Chondrocyte (in vitro differentiated cells): ENCODE results near the gene TEKT3. TPM values are rescaled to one million over a fixed set of nuclear protein-coding genes. Genes with fewer than 3 reads are reported as not detected.

ENCODE experiments used
- DNase-seq: peaks from one replicate; pipeline ENCODE4 v3.0.0; 2021; ENCODE audit warnings: mixed read lengths, low spot score
- H3K27ac Mint-ChIP-seq: one replicate; pipeline ENCODE4 v1.8.0; 2021; ENCODE audit warnings: mild to moderate bottlenecking, moderate library complexity, mixed read lengths; ENCODE audit not compliant: unreplicated experiment
- H3K27me3 Mint-ChIP-seq: 2 replicates; pipeline ENCODE4 v1.8.0; 2021; ENCODE audit warnings: low read depth, mixed read lengths
- H3K36me3 Mint-ChIP-seq: 2 replicates; pipeline ENCODE4 v1.8.0; 2021; ENCODE audit warnings: low read depth, mixed read lengths
- H3K4me1 Mint-ChIP-seq: 2 replicates; pipeline ENCODE4 v1.8.0; 2021; ENCODE audit warnings: low read depth, mild to moderate bottlenecking, mixed read lengths
- H3K4me3 Mint-ChIP-seq: one replicate; pipeline ENCODE4 v1.8.0; 2021; ENCODE audit warnings: mild to moderate bottlenecking, moderate library complexity, mixed read lengths; ENCODE audit not compliant: unreplicated experiment
- H3K9me3 Mint-ChIP-seq: 2 replicates; pipeline ENCODE4 v1.8.0; 2021; ENCODE audit warnings: low read depth, mixed read lengths
- CTCF ChIP-seq: fragments of 200-600 bp; sonication (generic); IDR thresholded peaks from 2 replicates; pipeline ENCODE4 v1.5.0; 2021; ENCODE audit warnings: antibody characterized with exemption, mild to moderate bottlenecking, moderate library complexity
- total RNA-seq: library from RNA; stranded (reverse); gene quantifications from 3 replicates; pipeline ENCODE4 v1.2.1, GENCODE V29; 2021

The TEKT3 gene
- total RNA-seq, 1 donor from 2014 or later = 0.82 TPM

DNA sequence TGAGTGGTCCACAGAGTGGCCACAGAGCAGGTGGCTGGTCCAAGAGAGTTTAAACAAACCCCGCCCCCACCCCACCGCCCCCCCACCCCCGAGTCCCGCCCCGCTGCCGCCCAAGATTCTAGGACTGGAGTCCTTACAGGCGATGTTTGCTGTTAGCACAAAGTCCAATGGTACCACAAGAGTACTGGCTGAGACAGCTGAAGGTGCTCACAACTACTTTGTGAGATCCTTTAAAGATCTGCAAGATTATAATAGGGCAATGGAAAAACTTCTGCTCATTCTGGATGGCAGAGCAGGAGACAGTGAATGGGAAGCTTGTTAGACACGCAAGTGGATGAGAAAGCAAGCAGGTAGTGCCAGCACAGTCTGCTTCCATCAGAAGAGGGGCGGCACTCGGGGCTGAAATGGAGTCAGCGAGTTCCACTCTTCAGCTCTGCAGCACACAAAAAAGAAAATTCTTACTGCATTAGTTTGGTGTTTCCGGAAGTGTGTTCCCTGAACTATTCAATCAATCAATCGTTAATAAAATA lies 4.7 kb upstream of the TEKT3 start:
- Mint-ChIP-seq H3K4me1 (peaks cover 14% of the 10 kb centered on the region), H3K27ac (no peak overlapping the region), H3K9me3 (no peaks in the 10 kb centered on the region), H3K36me3 (no peaks in the 10 kb centered on the region), H3K4me3 (no peak overlapping the region), H3K27me3 (peaks cover 3% of the 10 kb centered on the region)
- no peak for TF ChIP-seq CTCF
- DNase-seq = no peak

DNA sequence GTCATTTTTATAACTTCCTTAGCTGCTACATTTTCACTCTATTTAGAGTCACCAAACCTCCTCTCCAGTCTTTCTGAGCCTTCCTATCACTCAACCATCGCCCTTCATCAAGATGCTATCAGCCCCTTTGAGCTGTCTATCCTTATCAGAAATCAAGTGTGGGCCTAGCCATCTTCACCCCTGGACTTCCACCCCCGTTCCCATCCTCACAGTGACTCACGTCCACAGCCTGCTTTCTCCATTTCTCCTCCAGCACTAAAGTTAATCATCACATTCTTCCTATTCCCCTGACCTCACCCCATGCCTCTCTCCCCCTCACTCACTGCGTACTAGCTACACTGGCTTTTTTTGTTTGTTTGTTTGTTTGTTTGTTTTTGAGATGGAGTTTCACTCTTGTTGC lies 2.4 kb upstream of the TEKT3 start:
- Mint-ChIP-seq H3K9me3 (no peaks in the 10 kb centered on the region), H3K36me3 (no peaks in the 10 kb centered on the region), H3K27me3 (peaks cover 3% of the 10 kb centered on the region), H3K4me1 (peaks cover 19% of the 10 kb centered on the region), H3K27ac (no peak overlapping the region), H3K4me3 (no peak overlapping the region)
- no peak for DNase-seq
- TF ChIP-seq CTCF = no peak

DNA sequence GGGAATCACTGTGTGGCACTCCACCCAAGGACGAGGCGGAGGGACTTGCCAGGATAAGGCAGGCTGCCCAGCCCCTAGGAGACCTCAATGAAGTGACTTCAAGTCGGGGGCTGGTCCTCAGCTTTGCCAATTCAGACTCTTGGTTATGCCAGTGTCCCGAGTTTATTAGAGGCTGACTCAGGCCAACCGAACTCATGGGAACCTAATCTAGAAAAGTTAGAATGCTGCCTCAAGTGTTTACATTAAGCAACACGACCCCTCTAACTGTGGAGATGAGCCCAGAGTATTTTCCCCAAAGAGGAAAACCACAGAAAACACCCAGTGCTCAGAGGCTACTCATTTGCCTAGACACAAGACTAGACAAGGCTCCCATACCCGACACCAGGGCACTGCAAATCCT lies 1.1 kb upstream of the TEKT3 start:
- H3K4me1 Mint-ChIP-seq = peaks cover 14% of the 10 kb centered on the region
- no peak overlapping the region for H3K4me3 Mint-ChIP-seq
- H3K9me3 Mint-ChIP-seq = no peaks in the 10 kb centered on the region
- H3K27ac Mint-ChIP-seq = peak overlapping the region; percentile 27
- no peaks in the 10 kb centered on the region for H3K36me3 Mint-ChIP-seq
- no peak for TF ChIP-seq CTCF
- H3K27me3 Mint-ChIP-seq = peaks cover 3% of the 10 kb centered on the region
- no peak for DNase-seq

DNA sequence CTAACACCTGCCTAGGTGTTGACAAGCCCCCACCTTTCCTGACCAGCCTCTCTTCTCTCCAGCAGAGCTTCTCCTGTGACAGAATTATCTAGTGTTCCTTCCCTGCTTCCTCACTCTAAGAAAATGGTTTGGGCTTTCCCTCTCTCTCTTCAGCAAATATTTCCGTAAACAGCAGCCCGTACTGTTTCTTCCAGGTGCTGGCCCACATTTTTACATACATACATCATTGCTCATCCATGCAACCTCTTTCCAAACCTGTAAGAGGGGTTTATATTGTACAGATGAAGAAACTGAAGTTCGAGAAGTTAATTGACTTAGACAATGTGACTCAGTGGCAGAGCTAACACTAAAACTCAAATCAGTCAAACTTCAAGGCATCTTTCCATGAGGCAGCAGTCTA lies 569 bp upstream of the TEKT3 start:
- no peak for DNase-seq
- peak overlapping the region; percentile 33 for H3K27ac Mint-ChIP-seq
- no peak for TF ChIP-seq CTCF
- no peaks in the 10 kb centered on the region for H3K9me3 Mint-ChIP-seq
- peak overlapping the region; percentile 85 for H3K4me3 Mint-ChIP-seq
- H3K4me1 Mint-ChIP-seq = peaks cover 14% of the 10 kb centered on the region
- H3K27me3 Mint-ChIP-seq = peaks cover 3% of the 10 kb centered on the region
- no peaks in the 10 kb centered on the region for H3K36me3 Mint-ChIP-seq

DNA sequence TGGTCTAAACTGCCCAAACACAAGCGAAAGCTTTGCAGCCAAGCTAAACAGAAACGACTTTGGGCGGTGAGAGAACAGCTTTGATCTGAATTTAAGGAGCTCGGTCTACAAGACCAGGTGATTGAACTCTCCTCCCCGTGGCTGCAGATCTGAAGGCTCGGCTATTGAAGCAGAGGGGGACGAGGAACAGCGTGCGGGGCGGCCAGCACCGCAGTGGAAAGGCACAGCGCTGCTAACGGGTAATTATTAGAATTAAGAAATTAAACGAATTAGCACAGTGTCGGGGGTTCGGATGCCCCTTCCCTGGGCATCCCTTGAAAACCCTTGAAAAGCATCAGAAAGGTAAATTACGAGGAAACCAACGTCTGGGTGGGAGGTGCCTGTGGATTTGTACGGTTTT lies 431 bp downstream of the TEKT3 start:
- DNase-seq = no peak
- Mint-ChIP-seq H3K9me3 (peaks cover 1% of the 10 kb centered on the region), H3K36me3 (no peaks in the 10 kb centered on the region), H3K4me3 (peak overlapping the region; percentile 85), H3K27ac (no peak overlapping the region), H3K4me1 (peaks cover 14% of the 10 kb centered on the region), H3K27me3 (peaks cover 2% of the 10 kb centered on the region)
- TF ChIP-seq CTCF = no peak
